Measurements from ENCODE around the gene ZNF783.

The ZNF783 gene

DNA sequence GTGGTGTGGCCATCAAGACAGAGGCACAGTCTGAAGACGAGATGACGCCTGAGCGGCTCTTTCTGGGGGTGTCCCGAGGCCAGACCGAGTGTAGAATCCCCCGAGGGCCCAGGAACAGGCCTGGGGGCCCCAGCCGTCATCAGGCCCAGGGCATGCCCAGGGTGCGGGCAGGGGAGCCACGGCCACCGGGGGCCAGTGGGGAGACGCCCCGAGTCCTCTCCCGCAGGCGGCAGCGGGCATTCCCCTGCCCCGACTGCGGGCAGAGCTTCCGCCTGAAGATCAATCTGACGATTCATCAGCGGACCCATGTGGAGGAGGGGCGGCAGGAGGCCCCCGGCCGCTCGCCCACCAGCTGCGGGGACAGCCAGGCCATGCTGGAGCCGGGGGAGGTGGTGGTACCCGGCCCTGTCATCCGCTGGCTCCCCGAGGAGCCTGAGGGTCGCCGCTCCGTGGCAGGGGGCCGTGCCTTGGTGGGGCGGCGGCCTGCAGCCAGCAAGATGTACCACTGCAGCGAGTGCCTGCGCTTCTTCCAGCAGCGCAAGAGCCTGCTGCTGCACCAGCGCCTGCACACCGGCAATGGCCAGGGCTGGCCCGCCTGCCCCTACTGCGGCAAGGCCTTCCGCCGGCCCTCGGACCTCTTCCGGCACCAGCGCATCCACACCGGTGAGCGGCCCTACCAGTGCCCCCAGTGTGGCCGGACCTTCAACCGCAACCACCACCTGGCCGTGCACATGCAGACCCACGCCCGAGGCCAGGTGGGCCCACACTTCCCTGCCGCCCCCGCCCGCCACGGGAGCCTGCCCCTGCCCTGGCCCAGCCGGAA is 19.7 kb downstream of the ZNF783 start:
- DNase-seq (ENCODE audit: low read depth, low spot score) = no peak

DNA sequence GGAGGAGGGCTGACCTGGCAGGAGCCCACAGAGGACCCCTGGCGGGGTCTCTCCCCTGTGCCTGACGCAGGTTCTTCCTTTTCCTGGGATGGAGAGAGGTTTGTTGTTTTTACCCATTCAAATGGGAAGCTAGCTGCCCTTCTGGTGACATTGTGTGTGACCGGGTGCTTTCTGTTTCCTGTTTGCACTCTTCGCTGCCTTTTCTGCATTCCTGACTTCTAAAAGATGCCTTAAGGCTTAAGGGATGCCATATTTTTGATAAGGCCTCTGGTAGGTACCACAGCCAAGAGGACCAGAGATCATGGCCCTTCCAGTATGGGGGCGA is 20.3 kb downstream of the ZNF783 start:
- no peak for DNase-seq (ENCODE audit: low read depth, low spot score)

DNA sequence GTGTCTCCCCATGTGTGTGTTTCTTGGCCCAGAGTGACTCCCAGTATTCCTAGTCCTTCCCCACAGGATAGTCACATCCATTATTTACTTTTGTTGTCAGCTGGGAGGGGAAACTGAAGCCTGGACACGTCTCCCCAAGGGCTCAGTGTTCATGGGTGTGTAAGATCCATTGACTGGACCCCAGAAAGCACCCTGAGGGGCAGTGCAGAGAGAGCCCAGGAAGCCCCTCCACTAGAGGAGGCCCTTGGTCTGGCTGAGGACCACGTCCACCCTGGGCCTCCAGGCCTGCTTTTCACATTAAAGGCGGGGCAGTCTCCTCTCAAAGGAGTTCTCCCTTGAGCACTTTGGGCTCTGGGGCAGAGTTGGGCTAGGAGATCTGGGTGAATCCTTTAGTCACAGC is 21.3 kb downstream of the ZNF783 start:
- DNase-seq (ENCODE audit: low read depth, low spot score) = no peak

GRCh38 chr7:149284343-149284742 is 22.3 kb downstream of the ZNF783 start:
- no peak for DNase-seq (ENCODE audit: low read depth, low spot score)

DNA sequence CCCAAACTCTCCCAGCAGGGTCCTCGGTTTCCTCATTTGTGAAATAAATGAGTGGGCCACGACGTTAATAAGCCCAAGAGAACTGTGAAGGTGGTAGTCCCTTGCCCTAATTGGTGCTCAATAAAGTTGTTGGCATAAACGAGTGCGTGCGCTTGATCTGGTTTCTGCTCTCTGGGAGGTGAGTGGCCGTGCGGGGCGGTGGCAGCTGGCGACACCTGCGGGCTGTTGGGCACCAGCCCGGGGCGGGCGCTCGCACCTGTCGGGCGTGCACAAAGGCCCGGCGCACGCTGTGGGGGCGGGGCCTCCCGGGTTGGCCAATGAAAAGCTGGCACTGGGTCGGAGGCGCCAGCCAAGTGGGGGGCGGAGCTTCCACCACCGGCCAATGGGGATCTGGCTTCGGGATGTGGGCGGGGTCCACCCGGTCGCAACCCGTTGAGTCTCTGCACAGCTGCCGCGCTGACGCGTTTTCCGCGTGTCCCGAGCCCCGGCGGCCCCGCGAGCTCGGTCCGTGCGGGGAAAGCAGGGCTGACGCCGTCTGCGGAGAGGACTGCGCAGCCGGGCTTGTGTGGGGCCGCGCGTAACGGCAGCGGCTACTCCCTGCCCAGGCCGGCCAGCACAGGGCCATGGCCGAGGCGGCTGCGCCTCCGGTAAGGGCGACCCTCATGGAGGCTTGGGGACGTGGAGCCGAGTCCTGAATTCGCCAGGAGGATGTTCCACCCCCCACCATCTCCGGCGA is 23.0 kb downstream of the ZNF783 start:
- peak; percentile 73 for DNase-seq (ENCODE audit: low read depth, low spot score)

DNA sequence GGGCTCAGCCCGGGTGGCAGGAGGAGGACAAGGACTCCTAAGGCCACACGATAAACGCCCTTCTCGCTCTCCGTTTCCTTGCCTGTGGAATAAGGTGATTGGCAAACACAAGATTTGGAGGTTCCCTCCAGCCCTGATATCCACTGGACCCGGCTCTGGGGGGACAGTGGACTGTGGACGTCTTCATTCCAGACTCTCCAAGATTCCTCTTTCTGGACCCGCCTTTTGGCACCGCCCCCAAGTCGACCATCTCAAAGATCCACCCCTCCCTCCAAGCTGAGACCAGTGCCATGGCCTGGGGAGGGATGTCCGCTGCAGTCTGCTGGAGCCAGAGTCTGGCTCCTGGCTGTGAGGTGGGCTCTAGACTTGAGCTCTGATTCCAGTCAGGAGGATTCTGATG is 23.6 kb downstream of the ZNF783 start:
- DNase-seq (ENCODE audit: low read depth, low spot score) = no peak

GRCh38 chr7:149286811-149287400 is 24.9 kb downstream of the ZNF783 start:
- no peak for DNase-seq (ENCODE audit: low read depth, low spot score)

DNA sequence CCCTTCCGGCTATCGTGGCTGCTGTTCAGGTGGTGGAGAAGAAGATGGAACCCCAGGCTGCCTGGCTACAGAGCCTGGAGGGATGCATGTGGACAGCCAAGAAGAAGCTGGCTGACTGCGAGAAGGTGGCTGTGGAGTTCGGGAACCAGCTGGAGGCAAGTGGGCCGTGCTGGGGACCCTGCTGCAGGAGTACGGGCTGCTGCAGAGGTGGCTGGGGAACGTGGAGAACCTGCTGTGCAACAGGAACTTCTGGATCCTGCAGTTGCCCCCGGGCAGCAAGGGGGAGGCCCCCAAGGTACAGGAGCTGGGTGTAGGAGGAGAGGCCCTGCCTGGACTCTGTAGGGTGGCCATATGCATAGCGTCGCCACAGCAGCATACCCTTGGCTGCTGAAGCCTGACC is 25.6 kb downstream of the ZNF783 start:
- DNase-seq (ENCODE audit: low read depth, low spot score) = no peak

- no peak for DNase-seq (ENCODE audit: low read depth, low spot score)
Observed at GRCh38 chr7:149289262-149289661, 27.3 kb downstream of the ZNF783 start.

DNA sequence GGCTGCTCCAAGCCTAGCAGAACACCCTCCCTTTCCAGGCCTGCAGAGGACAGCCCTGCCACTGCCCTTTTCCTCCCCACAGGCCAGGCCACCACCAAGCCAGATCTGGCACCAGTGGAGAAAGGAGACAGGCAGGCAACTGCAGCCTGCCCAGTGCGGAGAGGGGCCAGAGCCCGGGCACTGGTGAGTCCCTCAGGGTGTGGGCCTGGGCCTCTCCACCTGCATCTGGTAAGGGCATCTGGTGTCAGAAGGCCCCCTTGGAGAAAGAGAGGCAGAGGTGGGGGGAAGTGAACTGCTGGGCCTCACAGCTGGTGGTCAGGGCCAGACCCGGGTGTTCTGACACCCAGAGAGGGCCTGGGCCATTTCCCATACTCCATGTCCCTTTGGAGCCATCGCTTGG is 27.9 kb downstream of the ZNF783 start:
- no peak for DNase-seq (ENCODE audit: low read depth, low spot score)

DNA sequence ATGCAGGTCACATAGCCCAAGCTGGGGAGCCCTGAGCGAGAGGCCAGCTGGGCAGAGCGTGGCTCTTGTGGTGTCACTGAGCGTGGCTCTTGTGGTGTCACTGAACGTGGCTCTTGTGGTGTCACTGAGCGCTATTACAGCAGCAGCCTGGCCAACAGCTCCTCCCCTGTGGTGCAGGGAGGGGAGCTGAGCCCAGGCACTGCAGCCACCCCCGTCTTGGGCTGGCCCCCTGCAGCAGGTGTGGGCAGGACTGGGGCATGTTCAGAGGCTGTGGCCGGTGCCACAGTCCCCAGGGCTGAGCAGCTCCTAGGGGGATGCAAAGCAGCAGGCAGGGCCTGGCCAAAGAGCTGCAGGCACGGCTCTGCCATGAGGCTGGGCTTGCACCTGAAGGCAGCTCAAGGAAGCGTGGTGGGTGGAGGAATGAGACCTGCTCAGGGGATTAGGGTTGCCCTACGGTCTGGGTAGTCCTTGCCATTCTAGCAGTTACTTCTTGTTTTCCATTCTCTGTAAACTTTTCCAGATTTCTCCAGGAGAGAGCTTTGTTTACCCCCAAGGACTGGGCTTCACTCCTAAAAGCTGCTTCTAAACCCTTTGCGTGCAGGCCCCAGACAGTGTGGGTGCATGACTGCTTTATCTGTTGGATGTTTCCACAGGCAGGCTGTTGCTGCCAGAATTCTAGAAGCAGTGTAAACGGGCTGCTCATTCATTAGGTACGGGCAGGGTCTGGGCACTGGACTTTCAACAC is 29.2 kb downstream of the ZNF783 start:
- DNase-seq (ENCODE audit: low read depth, low spot score) = no peak

- no peak for DNase-seq (ENCODE audit: low read depth, low spot score)
Observed at GRCh38 chr7:149291781-149292461, 29.9 kb downstream of the ZNF783 start.

DNA sequence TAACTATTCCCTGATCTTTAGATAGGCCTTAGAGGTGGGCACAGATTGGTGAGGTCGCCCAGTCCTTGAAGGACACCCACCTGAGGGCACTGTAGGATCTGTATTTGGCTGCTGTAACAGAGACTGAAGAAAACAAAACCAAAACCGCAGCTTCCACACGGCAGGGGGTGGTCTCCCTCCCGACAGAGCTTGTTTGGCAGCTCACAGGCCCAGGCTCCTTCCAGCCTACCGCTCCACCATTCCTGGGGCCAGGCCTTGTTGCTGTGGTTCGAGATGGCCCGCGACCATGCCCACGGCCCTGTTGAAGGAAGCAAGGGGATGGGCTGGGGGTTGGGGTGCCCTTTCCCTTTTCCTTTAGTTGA is 30.4 kb downstream of the ZNF783 start:
- no peak for DNase-seq (ENCODE audit: low read depth, low spot score)

DNA sequence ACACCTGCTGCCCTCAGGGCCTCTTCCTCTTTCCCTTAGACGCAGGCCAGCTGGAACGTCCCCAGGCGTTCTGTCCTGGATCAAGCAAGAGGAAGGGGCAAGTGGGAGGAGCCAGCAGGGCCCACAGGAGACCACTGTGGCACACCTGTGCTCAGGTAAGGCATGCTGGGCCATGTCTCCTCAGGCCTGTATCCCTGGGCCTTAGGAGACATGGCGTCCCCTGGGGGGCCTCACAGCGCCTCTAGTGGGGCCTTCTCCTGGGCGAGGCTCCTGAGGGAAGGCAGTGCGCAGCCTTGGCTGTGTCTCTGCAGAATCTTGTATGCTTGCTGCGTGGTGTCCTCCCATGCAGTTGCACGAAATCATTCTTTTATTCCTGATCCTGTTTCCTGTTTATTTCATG is 31.3 kb downstream of the ZNF783 start:
- no peak for DNase-seq (ENCODE audit: low read depth, low spot score)

DNA sequence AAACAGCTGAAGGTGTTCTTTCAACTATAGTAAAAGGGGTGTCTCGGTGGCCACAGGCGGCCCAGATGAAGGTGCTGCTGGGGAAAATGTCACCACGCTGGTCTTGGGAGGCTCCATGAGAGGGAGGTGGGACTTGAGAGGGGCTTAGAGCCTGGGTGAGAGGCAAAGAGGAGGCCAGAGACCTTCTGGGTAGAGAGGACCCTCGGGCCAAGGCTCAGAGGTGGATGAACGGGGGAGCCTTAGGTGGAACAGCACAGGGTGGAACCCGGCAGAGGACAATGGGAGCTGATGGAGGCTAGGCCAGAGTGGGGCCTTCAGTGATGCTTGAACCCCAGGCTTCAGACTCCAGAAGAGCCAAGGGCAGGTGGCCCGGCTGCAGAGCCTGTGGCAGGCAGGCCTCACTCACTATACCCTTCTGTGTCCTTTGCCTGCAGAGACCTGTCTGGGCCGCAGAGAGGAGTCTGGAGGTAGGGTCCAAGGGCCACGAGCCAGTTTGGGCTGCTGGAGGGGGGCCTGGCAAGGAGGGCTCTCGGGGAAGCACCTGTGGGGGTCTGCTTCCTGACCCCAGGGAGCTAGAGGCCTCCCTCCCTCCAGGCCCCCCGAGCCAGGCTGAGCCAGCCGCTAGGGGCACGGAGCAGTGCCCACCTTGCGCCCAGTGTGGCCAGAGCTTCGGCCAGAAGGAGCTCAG is 32.1 kb downstream of the ZNF783 start:
- DNase-seq (ENCODE audit: low read depth, low spot score) = no peak

DNA sequence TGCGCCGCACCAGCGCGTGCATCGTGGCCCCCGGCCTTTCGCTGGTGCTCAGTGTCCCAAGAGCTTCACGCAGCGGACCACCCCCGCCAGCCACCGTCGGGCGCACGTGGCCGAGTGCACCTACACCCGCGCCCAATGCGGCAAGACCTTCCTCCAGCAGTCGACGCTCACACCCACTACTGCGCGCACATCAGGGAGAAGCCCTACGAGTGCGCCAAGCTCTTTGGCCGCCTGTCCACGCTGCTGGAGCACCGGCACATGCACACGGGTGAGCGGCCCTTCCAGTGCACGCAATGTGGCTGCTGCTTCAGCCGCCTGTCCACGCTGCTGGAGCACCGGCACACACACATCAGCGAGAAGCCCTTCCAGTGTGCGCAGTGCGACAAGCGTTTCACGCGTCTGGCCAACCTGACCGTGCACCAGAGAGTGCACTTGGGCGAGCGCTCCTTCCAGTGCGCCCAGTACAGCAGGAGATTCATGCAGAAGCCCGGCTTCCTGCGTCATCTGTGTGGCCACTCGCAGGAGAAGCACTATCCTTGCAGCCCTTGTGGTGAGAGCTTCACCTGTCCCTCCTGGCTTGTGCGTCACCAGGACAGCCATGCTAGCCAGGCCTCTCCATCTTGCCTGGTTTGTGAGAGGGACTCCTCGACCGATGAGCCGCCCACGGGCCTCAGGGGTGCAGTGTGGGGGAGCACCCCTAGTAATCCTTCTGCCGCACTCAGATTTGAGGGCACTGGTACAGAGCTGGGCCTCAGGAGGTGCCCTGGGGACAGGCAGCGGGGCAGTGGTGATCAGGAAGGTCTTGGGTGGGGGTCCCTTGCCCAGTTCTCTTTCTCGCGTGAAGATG is 32.9 kb downstream of the ZNF783 start:
- DNase-seq (ENCODE audit: low read depth, low spot score) = no peak

DNA sequence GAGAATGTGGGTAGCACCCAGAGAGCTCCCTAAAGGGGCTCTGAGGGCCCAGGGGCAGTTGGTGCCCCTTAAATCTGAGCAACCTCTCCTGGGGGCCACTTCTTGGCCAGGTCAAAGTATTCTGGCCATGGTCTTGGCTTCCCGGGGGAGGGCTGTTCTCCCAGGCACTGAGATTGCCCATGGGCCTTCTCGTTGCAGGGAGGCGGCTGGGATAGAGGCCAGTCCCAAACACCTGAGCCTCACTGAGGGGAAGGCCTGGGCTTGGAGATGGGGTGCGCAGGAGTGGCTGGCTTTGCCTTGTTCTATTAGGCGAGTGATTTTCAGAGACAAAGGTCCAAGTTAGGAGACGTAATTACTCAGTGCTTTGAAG is 33.5 kb downstream of the ZNF783 start:
- no peak for DNase-seq (ENCODE audit: low read depth, low spot score)

- no peak for DNase-seq (ENCODE audit: low read depth, low spot score)
Observed at GRCh38 chr7:149296368-149296767, 34.4 kb downstream of the ZNF783 start.

DNA sequence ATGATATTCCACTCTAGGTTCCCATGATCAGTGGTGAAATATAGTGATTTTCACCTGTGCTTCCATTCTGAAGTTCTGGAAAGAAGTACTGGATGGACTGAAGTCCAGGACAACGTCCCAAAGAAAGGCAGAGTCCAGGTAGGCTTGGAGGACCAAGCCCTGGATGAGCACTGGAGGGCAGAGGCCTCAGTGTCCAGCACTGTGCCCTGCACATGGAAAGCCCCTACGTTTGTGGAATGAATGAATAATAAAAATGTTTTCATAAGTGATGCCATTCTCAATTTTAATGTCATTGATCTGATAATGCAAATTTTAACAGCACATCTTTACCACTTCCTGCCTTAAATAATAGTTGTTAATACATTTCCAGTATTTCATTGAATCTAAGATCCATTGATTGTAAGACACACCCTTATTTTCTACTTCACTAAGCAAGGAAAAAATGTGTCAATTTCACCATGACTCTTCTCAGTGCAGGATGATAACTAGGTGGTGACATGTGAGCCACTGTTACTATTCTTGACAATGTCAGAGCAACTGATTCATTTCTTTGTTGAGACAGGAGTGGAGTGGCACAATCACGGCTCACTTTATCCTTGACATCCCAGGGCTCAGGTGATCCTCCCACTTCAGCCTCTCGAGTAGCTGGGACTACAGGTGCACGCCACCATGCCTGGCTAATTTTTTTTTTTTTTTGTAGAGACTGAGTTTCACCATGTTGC is 35.2 kb downstream of the ZNF783 start:
- DNase-seq (ENCODE audit: low read depth, low spot score) = no peak
